Neural cell (in vitro differentiated cells): Measurements from ENCODE around the gene MOB3B. TPM values are rescaled to one million over a fixed set of nuclear protein-coding genes. Genes with fewer than 3 reads are reported as not detected.

ENCODE experiments used
- H2AFZ ChIP-seq: fragments of 200-600, 300-800 bp; sonication (generic), shearing (Covaris generic); 2 replicates; pipeline ENCODE4 v1.6.0; 2014; ENCODE audit warnings: low read depth, mild to moderate bottlenecking, antibody characterized with exemption, low read length, moderate library complexity
- H3F3A ChIP-seq: fragments of 200-600 bp; shearing (Covaris generic); 2 replicates; pipeline ENCODE4 v1.6.1; 2016; ENCODE audit warnings: mild to moderate bottlenecking, moderate library complexity, mixed read lengths, antibody characterized with exemption, low read length; ENCODE audit not compliant: insufficient read depth, poor library complexity, severe bottlenecking
- H3K27ac ChIP-seq: fragments of 200-600, 300-800 bp; sonication (generic), shearing (Covaris generic); 2 replicates; pipeline ENCODE4 v1.5.1; 2014; ENCODE audit warnings: mild to moderate bottlenecking, low read length, moderate library complexity
- H3K27me3 ChIP-seq: fragments of 300-800, 200-600 bp; sonication (generic), shearing (Covaris generic); 2 replicates; pipeline ENCODE4 v1.6.0; 2014; ENCODE audit warnings: mild to moderate bottlenecking, low read depth, low read length, moderate library complexity; ENCODE audit not compliant: insufficient read depth
- H3K36me3 ChIP-seq: fragments of 300-800, 200-600 bp; sonication (generic), shearing (Covaris generic); 2 replicates; pipeline ENCODE4 v1.5.1; 2014; ENCODE audit warnings: mild to moderate bottlenecking, antibody characterized with exemption, low read length, moderate library complexity; ENCODE audit not compliant: insufficient read depth
- H3K4me2 ChIP-seq: fragments of 300-800, 200-600 bp; sonication (generic), shearing (Covaris generic); 2 replicates; pipeline ENCODE4 v1.6.0; 2014; ENCODE audit warnings: mild to moderate bottlenecking, low read length
- H3K4me3 ChIP-seq: fragments of 300-800, 200-600 bp; sonication (generic), shearing (Covaris generic); 2 replicates; pipeline ENCODE4 v1.5.1; 2014; ENCODE audit warnings: mild to moderate bottlenecking, low read length, moderate library complexity
- H3K79me2 ChIP-seq: fragments of 200-600 bp; shearing (Covaris generic); replicated peaks from 2 replicates; pipeline ENCODE4 v1.6.0; 2014; ENCODE audit warnings: mild to moderate bottlenecking, low read length, moderate library complexity; ENCODE audit not compliant: insufficient read depth
- H3K9ac ChIP-seq: fragments of 300-800, 200-600 bp; sonication (generic), shearing (Covaris generic); 2 replicates; pipeline ENCODE4 v1.6.1; 2016; ENCODE audit warnings: mild to moderate bottlenecking, low read length, mixed read lengths
- H3K9me2 ChIP-seq: fragments of 200-600 bp; shearing (Covaris generic); 2 replicates; pipeline ENCODE4 v1.6.1; 2016; ENCODE audit warnings: mild to moderate bottlenecking, low read length, mixed read lengths; ENCODE audit not compliant: insufficient read depth
- H3K9me3 ChIP-seq: fragments of 200-600, 300-800 bp; sonication (generic), shearing (Covaris generic); 2 replicates; pipeline ENCODE4 v1.6.1; 2016; ENCODE audit warnings: mild to moderate bottlenecking, mixed run types, low read length, moderate library complexity, mixed read lengths
- H4K20me1 ChIP-seq: fragments of 200-600 bp; shearing (Covaris generic); 2 replicates; pipeline ENCODE4 v1.6.1; 2016; ENCODE audit warnings: mild to moderate bottlenecking, mixed run types; ENCODE audit not compliant: insufficient read depth
- CTCF ChIP-seq: fragments of 450-650 bp; IDR thresholded peaks from 2 replicates; pipeline ENCODE4 v1.5.1; 2014; ENCODE audit warnings: antibody characterized with exemption, mild to moderate bottlenecking, moderate library complexity; ENCODE audit not compliant: poor library complexity, severe bottlenecking
- EP300 ChIP-seq: fragments of 450-650 bp; conservative IDR thresholded peaks from 2 replicates; pipeline ENCODE4 v1.6.1; 2014; ENCODE audit warnings: antibody characterized with exemption, mild to moderate bottlenecking, moderate library complexity; ENCODE audit not compliant: poor library complexity, severe bottlenecking
- EZH2 ChIP-seq: fragments of 200-600, 300-800 bp; shearing (Covaris generic), sonication (generic); IDR thresholded peaks from 2 replicates; pipeline ENCODE4 v1.6.1; 2014; ENCODE audit warnings: antibody characterized with exemption, low read length, borderline replicate concordance, mild to moderate bottlenecking; ENCODE audit not compliant: insufficient read depth, poor library complexity, severe bottlenecking
- MXI1 ChIP-seq: fragments of 450-650 bp; conservative IDR thresholded peaks from 2 replicates; pipeline ENCODE4 v1.6.1; 2014; ENCODE audit warnings: antibody characterized with exemption, mild to moderate bottlenecking; ENCODE audit not compliant: poor library complexity, severe bottlenecking
- POLR2AphosphoS5 ChIP-seq: IDR thresholded peaks from 2 replicates; pipeline ENCODE4 v1.6.1; 2012
- RAD21 ChIP-seq: fragments of 450-650 bp; conservative IDR thresholded peaks from 2 replicates; pipeline ENCODE4 v1.6.1; 2014; ENCODE audit warnings: antibody characterized with exemption, mild to moderate bottlenecking, moderate library complexity
- REST ChIP-seq: IDR thresholded peaks from 2 replicates; pipeline ENCODE4 v1.6.1; 2012; ENCODE audit warnings: borderline replicate concordance
- SMC3 ChIP-seq: fragments of 450-650 bp; conservative IDR thresholded peaks from 2 replicates; pipeline ENCODE4 v1.6.1; 2014; ENCODE audit warnings: antibody characterized with exemption, mild to moderate bottlenecking, moderate library complexity; ENCODE audit not compliant: poor library complexity
- TAF1 ChIP-seq: IDR thresholded peaks from 2 replicates; pipeline ENCODE4 v1.6.1; 2012; ENCODE audit warnings: low read depth
- polyA plus RNA-seq: library from polyadenylated mRNA; depleted of rRNA; stranded (reverse); fragments of >200 nt; gene quantifications from 2 replicates; pipeline ENCODE4 v1.2.3, GENCODE V29; 2014

MOB3B gene
- polyA plus RNA-seq, 1 donor from 2014 or later, result 1.8 TPM

- H4K20me1 ChIP-seq, result no peaks in the 10 kb centered on the region
- H3K9me3 ChIP-seq, result no peaks in the 10 kb centered on the region
- no peaks in the 10 kb centered on the region for H3K27me3 ChIP-seq
- H3F3A ChIP-seq, result no peaks in the 10 kb centered on the region
- H3K4me2 ChIP-seq, result no peak overlapping the region
- no peak overlapping the region for H3K4me3 ChIP-seq
- no peaks in the 10 kb centered on the region for H3K9me2 ChIP-seq
- no peak overlapping the region for H3K9ac ChIP-seq
- H2AFZ ChIP-seq, result no peak overlapping the region
- TF ChIP-seq RAD21 (no peak), EZH2 (no peak), EP300 (no peak), POLR2AphosphoS5 (no peak), REST (no peak), MXI1 (no peak), TAF1 (no peak), SMC3 (no peak), CTCF (no peak)
- peaks cover 15% of the 10 kb centered on the region for H3K79me2 ChIP-seq
- H3K36me3 ChIP-seq, result no peaks in the 10 kb centered on the region
- H3K27ac ChIP-seq, result no peak overlapping the region
These were observed 83.9 kb downstream of the MOB3B start for GRCh38 chr9:27445688-27446087.

GRCh38 chr9:27445057-27445595 lies 84.5 kb downstream of the MOB3B start:
- H3K27me3 ChIP-seq, result no peaks in the 10 kb centered on the region
- H3K9me2 ChIP-seq, result no peaks in the 10 kb centered on the region
- no peak overlapping the region for H3K4me3 ChIP-seq
- no peaks in the 10 kb centered on the region for H4K20me1 ChIP-seq
- no peak overlapping the region for H3K4me2 ChIP-seq
- H3K9ac ChIP-seq, result no peak overlapping the region
- H2AFZ ChIP-seq, result no peak overlapping the region
- no peaks in the 10 kb centered on the region for H3K9me3 ChIP-seq
- TF ChIP-seq RAD21 (no peak), EZH2 (no peak), MXI1 (no peak), CTCF (no peak), SMC3 (no peak), TAF1 (no peak), REST (no peak), POLR2AphosphoS5 (no peak), EP300 (no peak)
- no peaks in the 10 kb centered on the region for H3K36me3 ChIP-seq
- H3F3A ChIP-seq, result no peaks in the 10 kb centered on the region
- H3K79me2 ChIP-seq, result peaks cover 11% of the 10 kb centered on the region
- no peak overlapping the region for H3K27ac ChIP-seq
